ENCODE data around the gene BASP1. TPM values are rescaled to one million over a fixed set of nuclear protein-coding genes. Genes with fewer than 3 reads are reported as not detected.
"Not testable (repeated sequence)": the region's sequence is repeated elsewhere in the genome, so short reads cannot be mapped to it uniquely, and the experiment has no call there.

BASP1 gene
- total RNA-seq, 1 donor from 2014 or later: 170 TPM

DNA sequence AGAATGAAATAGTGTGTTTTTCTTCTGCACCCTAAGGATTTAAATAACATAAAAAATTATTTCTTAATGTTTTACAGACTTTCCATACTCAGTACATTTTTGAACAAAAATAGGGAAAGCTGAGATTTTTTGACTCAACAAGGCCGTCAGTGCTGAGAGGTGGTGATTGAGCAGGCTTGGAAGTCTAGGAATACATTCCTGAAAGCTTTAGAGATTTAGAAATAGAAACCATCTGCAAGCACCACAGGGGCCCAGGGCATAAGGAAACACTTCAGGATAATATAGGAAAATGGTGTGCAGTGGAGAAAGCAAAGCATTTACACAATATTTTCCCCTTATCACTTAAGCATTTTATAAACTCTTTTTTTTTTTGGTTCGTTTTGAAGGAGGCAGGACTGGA is 5.2 kb downstream of the BASP1 start:
- DNase-seq (ENCODE audit: low spot score): peak; percentile 90

DNA sequence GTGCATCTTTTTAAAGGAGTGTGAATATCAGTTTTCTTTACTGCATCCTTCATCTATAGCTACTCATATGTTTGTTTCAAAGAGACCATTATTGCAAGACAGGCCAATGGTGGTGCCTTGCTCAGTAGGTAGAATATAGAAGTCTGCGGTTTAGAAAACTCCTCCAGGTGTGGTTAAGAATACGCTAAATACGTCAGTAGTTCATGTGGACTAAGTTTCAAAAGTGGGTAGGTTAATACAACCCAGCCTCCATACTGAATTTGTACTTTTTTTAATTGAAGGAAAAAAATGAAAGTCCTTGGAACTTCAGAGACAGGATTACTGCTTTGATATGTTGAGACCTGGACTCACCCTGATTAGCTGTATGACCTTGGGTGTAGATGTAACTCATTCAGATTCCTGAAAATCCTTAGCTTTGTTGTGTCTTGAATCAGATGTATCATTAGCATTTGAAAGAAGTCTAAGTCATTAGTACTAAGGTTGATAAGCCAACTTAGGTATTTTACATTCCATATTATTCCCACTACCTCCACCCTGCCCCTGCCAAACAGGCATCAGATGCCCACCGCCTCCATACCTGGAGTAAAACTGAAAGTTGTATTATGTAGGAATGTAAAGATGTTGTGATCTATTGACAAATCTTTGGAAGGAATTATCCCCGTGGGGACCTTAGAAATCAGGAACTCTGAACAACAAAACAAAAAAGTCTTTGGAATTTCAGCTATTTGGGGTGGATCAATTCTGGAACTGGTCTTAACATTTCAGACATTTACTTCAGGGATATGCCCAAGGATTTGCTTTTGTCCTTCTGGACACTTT is 6.1 kb downstream of the BASP1 start:
- DNase-seq (ENCODE audit: low spot score): no peak

DNA sequence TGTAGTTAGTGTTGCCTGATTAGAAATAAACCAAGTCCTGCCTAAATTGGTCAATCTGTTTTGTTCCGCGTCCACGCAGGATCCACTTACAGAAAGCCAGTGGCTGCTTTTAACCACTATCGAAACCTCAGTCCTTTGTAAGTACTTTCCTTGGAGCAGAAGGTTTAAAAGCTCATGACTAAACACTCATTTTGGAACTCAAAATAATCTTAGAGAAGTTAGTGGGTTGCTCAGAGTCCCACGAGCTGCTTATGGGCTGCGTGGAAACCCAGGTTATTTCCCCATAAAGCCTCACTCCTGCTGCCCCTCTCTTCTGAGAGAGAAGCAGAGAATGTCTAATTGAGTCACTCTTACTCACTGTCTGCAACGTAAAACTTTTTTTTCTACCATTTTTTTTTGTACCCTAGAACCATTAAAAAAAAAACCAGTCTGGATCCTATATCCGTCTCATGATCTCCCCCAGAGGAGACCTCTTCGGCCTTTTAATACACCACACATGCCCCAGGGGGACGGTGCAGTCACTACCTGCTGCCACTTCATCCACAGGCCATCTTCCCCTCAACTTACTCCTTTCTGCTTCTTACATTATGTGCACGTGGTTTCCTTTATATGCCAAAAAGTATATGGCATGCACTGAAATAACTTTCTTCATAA is 7.6 kb downstream of the BASP1 start:
- peak; percentile 38 for DNase-seq (ENCODE audit: low spot score)

DNA sequence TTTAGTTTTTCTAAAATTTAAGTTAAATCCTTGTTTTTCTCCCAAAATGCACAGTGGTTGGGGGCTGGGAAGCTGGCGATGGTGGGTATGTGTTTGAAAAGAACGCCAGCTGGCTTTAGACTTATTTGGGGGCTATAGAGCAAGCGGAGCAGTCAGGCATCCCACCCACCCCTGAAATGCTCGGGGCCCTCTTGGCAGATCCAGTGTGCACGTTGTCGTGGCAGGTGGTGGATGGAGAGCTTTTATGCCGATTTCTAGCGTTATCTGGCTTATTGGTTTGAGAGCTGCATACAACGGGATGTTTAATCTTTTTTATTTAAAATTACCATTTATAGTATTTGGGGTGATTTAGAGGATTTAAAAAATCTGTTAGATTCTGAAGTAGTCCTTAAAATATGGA is 8.1 kb downstream of the BASP1 start:
- no peak for DNase-seq (ENCODE audit: low spot score)

DNA sequence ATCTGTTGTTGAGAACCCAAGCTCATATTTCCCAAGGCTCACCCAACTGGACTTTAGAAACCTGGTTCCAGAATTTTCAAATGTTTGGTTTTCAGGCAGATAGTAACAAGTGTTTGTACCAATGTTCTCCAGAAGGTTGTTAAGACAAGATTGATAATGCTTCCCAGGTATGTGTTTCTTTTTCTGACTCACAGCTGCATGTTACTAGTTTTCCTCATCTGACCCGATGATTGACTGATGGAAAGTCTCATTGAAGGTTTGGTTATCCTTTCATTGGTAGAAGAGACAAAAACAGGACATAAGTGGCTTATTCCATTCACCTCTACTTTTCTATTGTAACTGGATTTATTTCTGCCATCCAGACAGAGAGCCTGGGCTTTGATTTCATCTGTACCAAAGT is 10.4 kb downstream of the BASP1 start:
- DNase-seq (ENCODE audit: low spot score): no peak

DNA sequence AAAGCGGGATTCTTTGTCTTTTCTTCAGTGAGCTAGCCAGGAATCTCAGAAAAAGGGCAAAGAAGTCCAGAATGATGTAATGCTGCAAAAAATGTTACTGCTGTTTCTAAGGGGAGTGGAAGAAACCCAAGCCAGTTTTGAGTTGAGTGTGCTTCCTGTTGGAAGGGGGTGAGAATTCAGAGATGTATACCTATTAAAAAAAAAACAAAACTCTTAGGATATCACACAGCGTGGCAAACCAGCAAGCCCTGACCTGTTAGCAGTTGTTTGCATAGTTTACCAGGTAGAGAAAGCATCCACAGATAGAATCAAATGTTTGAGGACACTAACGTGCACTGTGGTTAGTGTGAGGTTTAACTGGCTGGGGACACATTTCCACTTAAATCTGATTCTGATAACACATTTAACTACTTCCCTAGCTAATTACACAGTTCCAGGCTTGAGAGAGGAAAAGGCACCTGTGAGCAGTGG is 11.4 kb downstream of the BASP1 start:
- DNase-seq (ENCODE audit: low spot score): peak; percentile 49

DNA sequence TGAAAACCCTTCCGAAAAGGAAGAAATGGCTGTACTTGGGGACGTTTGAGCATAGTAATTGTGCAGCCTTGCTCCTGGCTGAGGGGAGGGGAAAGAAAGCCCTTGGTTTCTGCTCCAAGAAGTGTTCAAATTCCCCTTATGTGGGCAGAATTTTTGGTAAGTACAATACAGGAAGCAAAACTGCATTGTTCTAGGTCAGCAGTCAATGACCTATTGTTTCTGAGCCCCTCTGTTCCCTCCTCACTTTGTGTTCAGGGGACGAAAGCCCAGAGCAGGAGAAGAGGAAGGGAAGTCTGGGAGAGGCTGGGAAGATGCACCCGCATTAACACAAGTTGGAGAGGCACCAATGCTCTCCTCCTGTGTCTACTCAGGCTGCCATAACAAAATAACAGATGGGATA is 11.9 kb downstream of the BASP1 start:
- no peak for DNase-seq (ENCODE audit: low spot score)

DNA sequence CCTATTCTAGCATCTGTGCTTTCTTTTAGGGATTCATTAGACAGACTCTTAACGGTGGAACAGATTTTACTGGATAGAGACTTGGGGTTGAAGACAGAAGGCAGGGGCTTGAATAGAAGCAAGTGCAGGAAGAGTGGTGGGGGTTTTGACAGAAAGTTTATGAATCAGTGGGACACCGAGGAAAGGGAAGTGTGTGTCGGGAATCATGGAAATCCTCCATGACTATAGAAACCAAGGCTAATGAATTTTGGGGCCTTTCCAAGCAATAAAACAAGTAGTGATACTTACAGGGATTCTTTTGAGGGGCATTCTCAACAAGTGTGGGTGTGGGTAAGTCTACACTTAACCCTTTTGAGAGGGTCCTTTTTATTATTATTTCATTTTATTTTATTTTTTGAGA is 12.8 kb downstream of the BASP1 start:
- DNase-seq (ENCODE audit: low spot score): no peak

DNA sequence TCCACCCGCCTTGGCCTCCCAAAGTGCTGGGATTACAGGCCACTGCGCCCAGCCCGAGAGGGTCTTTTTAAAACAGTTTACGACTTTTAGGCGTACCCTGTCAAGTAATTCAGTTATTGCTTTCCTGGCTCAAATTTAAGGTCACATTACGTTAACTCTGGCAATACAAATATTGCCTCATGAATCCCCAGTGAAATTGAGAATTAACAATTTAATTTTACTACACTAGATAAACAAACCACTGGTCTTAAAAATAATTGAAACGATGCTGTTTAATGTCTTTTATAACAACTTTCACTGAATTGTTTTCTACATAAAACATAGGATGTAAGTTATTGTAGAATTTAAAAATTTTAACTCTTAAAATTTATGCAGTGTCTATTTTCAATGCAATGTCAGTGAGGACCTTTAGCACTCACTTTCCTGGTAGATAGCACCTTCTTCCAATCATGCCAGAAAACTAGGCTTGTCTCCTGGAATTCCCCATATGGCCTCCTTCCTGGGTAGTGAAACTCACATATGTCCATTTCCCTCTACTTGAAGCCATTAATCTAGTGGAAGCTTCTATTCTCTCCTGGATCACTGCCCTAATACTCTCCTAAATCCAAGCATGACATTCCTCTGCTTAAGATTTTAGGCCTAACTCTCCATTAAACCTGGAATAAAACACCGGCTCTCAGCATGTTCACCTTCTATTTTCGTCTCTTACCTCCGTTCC is 13.5 kb downstream of the BASP1 start:
- no peak for DNase-seq (ENCODE audit: low spot score)

DNA sequence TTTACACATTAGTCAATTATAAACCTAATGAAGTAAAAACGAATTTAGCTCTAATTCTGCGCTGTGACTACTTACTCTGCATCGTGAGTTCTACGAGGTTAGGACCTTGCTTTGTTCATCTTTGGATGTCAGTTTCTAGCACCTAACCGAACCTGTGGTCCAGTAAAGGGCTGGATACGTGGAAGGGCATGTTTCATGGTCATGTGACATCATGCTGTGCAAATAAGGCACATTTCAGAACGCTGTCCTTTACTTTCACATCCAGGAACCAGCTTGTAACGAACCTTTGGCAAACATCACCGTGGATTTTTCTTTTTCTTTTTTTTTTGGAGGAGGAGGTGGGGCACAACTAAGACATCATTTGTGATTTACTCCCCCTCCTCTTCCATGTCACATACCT is 15.0 kb downstream of the BASP1 start:
- no peak for DNase-seq (ENCODE audit: low spot score)

DNA sequence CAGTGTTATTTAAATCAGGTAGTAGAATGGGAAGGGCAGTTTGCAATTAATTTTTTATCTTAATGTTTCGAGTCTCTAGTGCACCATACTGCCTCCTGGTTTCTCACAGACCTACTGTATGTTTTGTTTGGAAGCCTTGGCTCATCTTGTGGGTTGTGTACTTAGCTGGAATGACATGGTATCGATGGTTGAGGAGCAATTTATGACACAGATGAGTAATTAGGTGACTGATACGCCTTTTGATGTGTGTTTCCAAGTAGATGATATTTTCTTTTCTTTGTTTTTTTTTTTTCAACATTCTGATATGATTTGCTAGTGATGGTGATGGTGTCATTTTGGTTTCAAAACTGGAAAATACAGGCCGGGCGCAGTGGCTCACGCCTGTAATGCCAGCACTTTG is 16.1 kb downstream of the BASP1 start:
- no peak for DNase-seq (ENCODE audit: low spot score)

DNA sequence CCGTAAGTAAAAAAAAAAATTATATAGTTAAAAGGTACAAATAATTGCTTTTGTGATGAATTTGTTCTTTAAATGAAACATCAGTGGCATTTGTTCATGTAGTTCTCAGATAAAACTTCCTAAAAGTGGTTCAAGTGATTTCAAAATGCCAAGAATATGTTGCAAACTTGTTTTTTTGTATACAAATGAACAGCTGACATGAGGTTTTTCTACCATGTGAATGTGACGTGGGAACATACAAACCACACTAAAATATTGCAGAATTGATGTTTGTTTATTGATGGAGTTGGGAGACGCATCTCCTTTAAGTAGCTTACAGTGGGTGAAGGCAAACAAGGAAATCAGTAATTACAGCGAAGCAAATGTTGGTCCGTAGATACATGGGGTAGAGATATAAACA is 16.9 kb downstream of the BASP1 start:
- DNase-seq (ENCODE audit: low spot score): no peak

DNA sequence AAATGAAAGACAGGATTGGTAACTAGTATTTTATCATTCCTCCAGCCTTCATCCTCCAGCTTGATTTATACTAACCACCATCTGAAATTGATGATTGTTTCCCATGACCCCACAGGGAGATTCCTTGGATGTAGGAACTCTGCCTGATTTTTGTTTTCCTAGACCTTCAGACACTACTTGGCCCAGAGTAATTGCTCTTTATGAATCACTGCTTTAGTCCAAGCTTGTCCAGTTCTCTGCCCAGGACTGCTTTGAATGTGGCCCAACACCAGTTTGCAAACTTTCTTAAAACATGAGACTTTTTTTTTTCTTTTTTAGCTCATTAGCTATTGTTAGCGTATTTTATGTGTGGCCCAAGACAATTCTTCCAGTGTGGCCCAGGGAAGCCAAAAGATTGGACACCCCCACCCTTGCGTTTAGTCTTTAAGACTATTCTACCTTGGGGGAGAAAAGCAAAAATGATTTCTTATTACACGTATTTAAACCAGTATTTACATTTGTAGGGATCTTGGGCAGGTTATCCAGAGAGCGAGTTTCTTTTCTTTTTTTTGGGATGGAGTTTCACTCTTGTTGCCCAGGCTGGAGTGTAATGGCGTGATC is 18.4 kb downstream of the BASP1 start:
- DNase-seq (ENCODE audit: low spot score): no peak

DNA sequence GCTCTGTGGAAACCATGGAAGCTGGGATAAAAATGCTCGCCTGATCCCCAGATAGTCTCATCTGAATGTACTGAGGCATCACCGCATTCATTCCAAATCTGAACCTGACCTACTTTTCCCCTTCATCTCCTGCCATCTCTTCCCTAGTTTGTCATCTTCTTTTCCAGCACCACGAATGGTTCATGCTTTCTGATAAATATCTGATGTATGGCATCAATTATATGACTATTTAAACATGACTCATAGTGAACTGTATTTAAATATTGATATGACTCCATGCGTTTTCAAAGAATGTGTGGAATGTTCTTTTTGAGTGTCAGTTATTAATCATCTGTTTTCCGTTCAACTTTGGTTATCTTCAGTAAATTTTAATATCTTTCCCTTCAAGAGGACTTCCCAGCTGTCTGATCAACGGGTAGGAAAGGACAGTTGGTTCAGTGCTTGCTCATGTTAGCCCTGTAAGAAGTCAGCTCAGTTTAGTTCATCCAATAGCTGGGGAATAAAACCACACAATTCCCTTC is 21.1 kb downstream of the BASP1 start:
- no peak for DNase-seq (ENCODE audit: low spot score)

DNA sequence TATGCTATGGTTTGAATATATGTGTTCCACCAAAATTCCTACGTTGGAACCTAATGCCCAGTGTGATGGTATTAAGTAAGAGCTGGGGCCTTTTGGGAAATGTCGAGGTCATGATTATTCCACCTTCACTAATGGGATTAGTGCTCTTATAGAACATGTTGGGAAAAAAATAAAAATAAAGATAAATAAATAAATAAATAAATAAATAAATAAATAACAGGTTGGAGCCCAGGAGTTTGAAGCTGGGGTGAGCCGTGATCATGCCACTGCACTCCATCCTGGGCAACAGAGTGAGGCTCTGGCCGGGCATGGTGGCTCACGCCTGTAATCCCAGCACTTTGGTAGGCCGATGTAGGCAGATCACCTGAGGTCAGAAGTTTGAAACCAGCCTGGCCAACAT is 22.5 kb downstream of the BASP1 start:
- DNase-seq (ENCODE audit: low spot score): no peak

DNA sequence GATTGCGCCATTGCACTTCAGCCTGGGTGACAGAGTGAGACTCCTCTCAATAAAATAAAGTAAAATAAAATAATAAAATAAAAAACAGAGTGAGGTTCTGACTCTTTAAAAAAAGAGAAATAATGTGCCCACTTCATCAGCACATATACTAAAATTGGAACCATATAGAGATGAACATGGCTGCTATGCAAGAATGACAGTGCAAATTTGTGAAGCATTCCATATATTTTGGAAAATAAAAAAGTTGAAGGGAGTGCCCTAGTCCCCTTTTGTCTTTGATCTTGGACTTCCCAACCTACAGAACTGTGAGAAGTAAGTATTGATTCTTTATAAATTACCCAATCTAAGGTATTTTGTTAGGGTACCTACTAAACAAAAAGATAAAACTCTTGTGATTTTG is 23.1 kb downstream of the BASP1 start:
- no peak for DNase-seq (ENCODE audit: low spot score)

DNA sequence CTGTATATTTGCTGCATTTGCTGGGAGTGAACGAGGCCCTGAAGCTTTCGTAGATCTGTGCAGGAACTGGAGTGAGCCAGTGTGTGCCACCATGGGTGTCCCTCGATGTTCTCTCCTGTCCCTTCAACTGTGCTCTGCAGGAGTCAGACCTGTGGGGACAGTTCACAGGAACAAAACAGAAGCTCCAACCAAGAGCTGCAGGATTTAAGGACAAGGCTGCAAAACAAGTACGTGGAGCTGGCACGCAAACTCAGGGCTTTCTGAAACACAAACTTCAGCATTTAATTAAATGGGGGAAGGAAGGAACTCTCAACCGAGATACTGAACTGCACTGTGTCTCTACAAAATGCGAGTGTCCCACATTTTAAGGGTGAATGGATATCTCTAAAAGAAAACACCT is 24.2 kb downstream of the BASP1 start:
- DNase-seq (ENCODE audit: low spot score): no peak

DNA sequence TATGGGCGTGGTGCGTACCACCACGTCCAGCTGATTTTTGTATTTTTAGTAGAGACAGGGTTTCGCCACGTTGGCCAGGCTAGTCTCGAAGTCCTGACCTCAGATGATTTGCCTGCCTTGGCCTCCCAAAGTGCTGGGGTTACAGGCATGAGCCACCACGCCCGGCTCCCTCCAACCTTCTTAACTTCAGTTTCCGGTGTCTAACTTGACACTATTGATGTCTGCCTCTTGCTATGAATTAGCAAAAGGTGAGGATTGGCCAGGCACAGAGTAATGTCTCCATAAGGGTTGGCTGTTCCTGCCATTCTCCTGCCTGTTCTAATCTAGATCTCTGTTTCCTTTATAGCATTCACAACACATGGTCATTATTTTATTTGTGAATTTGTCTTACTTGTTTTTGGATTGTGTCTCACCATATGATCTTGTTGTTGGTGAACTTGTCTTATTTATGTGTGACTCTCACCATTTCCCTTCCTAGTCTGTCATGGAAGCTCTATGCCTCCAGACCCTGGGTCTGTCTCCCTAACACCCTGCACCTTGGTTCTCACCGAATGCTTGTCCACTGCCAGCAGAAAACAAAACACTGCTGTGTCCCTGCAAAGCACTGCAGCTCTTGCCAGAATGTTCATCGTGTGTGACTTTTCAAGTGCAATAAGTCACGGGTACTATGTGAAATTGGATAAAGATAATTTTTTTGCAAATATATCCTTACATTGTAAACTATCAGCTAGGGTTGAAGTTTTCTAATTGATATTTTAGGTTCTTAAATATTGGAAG is 26.0 kb downstream of the BASP1 start:
- DNase-seq (ENCODE audit: low spot score): no peak

DNA sequence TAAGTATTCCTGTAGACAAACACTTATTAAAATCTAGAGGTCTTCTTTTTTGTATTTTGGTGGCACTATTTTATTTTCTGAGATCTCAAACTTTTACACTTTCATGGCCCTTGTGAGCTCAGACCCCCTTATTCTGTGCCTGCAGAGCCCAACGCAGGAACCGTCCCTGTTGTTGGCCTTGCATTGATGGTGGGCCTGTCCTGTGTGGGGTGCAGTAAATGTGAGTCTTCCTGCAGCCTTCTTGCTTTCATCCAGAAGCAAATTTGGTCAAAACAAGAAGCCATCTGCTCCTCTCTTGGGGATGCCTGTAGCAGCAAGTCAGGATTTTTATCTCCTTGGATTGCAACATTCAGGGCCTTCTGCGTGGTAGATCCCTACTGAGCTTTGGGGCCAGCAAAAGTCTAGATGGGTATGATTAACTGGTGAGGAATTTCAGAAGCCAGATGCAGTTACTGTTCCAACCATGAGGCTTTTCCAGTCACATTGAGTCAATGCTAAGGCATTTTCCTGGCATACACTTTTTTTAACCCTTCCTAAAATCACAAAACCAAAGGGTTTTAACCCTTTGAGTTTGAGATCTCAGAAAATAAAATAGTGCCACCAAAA is 31.7 kb downstream of the BASP1 start:
- DNase-seq (ENCODE audit: low spot score): peak; percentile 64

DNA sequence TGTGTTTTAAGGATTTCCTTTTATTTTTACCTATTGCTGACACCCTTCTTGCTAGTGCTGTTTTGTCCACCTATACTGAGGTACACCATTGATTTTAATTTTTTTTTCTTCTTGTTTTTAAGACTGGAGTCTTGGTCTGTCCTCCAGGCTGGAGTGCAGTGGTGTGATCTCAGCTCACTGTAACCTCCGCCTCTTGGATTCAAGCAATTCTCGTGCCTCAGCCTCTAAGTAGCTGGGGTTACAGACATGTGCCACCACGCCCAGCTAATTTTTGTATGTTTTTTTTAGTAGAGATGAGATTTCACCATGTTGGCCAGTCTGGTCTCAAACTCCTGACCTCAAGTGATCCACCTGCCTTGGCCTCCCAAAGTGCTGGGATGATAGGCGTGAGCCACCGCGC is 32.4 kb downstream of the BASP1 start:
- not testable (repeated sequence) for DNase-seq (ENCODE audit: low spot score)

DNA sequence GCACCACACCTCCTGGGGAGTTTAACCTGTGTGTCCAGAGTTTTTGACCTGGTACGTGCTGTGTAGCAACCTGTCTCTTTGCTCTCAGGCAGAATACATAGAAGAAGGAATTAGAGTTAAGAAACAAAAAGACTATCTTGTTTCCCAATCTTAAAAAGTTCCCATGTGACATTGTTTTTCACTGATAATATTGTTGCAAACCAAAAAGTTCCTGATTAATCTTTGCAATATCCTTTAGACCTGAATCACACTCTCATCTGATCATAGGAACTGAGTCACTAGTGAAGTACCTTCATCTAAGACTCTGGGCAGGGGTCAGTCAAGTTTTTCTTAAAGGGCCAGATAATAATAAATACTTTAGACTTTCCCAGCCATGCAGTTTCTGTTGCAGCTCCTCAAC is 35.1 kb downstream of the BASP1 start:
- DNase-seq (ENCODE audit: low spot score): no peak
